Heart right ventricle (tissue), 16 donors: ENCODE measurements around the gene CEACAM1. TPM values are rescaled to one million over a fixed set of nuclear protein-coding genes. Genes with fewer than 3 reads are reported as not detected.
"Not testable (repeated sequence)": the region's sequence is repeated elsewhere in the genome, so short reads cannot be mapped to it uniquely, and the experiment has no call there.

Experiments used
- ATAC-seq, 8 donors: fragments of 200-7000 bp; cut with Tn5 transposase; one replicate each; pipeline ENCODE4 v1.9.1; 2020; ENCODE audit warnings: mild to moderate bottlenecking in 8 of 8, moderate library complexity in 8 of 8, moderate number of reproducible peaks in 1 of 8
- DNase-seq, 2 donors: peaks; one replicate each; pipeline ENCODE4 v3.0.0-alpha.2; 2020
- H3K27ac ChIP-seq, 10 donors: fragments of 200-600 bp; sonication (generic) in 2 of 10; one replicate each; pipeline versions ENCODE4 v1.5.0 to v1.8.0; 2020 to 2022; ENCODE audit warnings: mild to moderate bottlenecking in 3 of 10
- H3K27me3 ChIP-seq, 7 donors: fragments of 200-600 bp; one replicate each; pipeline ENCODE4 v1.8.0; 2021 to 2022; ENCODE audit warnings: mild to moderate bottlenecking in 2 of 7
- H3K36me3 ChIP-seq, 9 donors: fragments of 200-600 bp; sonication (generic) in 1 of 9; one replicate each; pipeline versions ENCODE4 v1.5.0 to v1.8.0; 2020 to 2022; ENCODE audit warnings: mild to moderate bottlenecking in 2 of 9
- H3K4me1 ChIP-seq, 9 donors: fragments of 200-600 bp; sonication (generic) in 1 of 9; one replicate each; pipeline versions ENCODE4 v1.5.0 to v1.8.0; 2020 to 2022; ENCODE audit warnings: mild to moderate bottlenecking in 4 of 9
- H3K4me3 ChIP-seq, 10 donors: fragments of 200-600 bp; sonication (generic) in 2 of 10; one replicate each; pipeline versions ENCODE4 v1.5.0 to v1.8.0; 2020 to 2022; ENCODE audit warnings: mild to moderate bottlenecking in 7 of 10, moderate library complexity in 2 of 10
- H3K9me3 ChIP-seq, 11 donors: fragments of 200-600 bp in 10 of 11; sonication (generic) in 2 of 11; one replicate each; pipeline versions ENCODE4 v1.5.0 to v1.8.0; 2013 to 2022; ENCODE audit warnings: mild to moderate bottlenecking in 2 of 11, control low read depth in 1 of 11, moderate library complexity in 1 of 11
- WGBS, 2 donors: extraction: QIAGEN DNeasy Blood & Tissue Kit; methylation state at CpG; one replicate each; pipeline ENCODE4 v1.1.7; 2013; ENCODE audit warnings: inconsistent platforms in 1 of 2; 5-methylcytosine and 5-hydroxymethylcytosine counted together
- intact Hi-C, 10 donors: fragments of 100-400 bp; cut with DNase I; formaldehyde crosslinking; loops; one replicate each; pipeline versions ENCODE4 v1.11.1 to v1.14.2; 2022
- polyA plus RNA-seq, 2 donors: library from polyadenylated mRNA; stranded (reverse); fragments of 200-250 nt; gene quantifications; one replicate each; pipeline ENCODE4 v1.2.3, GENCODE V29; 2013
- total RNA-seq, 10 donors: library from RNA; stranded (reverse); fragmentation: NEBNext Ultra II Directional in 3 of 10; extraction: Animal tissue kit (Norgen Biotek cat#: 25700) in 3 of 10; gene quantifications; one replicate each; pipeline versions ENCODE4 v1.2.1 to v1.2.4, GENCODE V29; 2021 to 2023
- TF ChIP-seq, protein P1 (sequence below), 9 donors: fragments of 200-600 bp; sonication (generic) in 2 of 9; IDR thresholded peaks; one replicate each; pipeline versions ENCODE4 v1.5.0 to v1.8.0; 2021 to 2022; ENCODE audit warnings: antibody characterized with exemption in 9 of 9, mild to moderate bottlenecking in 5 of 9, moderate library complexity in 1 of 9
- donor health status: Arrhythmogenic right ventricular cardiomyopathy.
- donor health status: ischemic (EF 13 %, LVEDD 7.1; RV severe dilation, severe dysfunction).
- donor health status: healthy with polysubstance abuse.
- donor health status: DM: no; HTN: yes; CAD: no.
- donor health status: DM: no; HTN: no; CAD: no.
- donor health status: ischemic (EF 25% LVEDD 6.9; RV normal size, moderate dysfunction).
- donor health status: ischemic (EF 25% LVEDD 5.7; RV mildly dilated, moderate dysfunction).
- donor health status: healthy.
- donor health status: DM: yes; HTN: yes; CAD: no.
- donor health status: Ischemic cardiomyopathy.
- donor health status: ischemic (EF 35%, LVEDD 5.7; RV mildly dilated, moderate dysfunction).
- donor health status: nonischemic (EF 11% LVEDD 7.7; RV severe dilation, severe dysfunction).
- donor health status: DM: yes; HTN: yes; CAD: no.
- donor health status: PGD.
- donor health status: ischemic (EF 29% LVEDD 5.4; RV normal size, mild dysfunction).
- donor health status: nonischemic (EF 23%, LVEDD 6.1; RV moderate dilation, normal function).

Gene CEACAM1
- total and polyA plus RNA-seq, 12 donors: 1.2 to 7.8 (median 2.4) TPM

DNA sequence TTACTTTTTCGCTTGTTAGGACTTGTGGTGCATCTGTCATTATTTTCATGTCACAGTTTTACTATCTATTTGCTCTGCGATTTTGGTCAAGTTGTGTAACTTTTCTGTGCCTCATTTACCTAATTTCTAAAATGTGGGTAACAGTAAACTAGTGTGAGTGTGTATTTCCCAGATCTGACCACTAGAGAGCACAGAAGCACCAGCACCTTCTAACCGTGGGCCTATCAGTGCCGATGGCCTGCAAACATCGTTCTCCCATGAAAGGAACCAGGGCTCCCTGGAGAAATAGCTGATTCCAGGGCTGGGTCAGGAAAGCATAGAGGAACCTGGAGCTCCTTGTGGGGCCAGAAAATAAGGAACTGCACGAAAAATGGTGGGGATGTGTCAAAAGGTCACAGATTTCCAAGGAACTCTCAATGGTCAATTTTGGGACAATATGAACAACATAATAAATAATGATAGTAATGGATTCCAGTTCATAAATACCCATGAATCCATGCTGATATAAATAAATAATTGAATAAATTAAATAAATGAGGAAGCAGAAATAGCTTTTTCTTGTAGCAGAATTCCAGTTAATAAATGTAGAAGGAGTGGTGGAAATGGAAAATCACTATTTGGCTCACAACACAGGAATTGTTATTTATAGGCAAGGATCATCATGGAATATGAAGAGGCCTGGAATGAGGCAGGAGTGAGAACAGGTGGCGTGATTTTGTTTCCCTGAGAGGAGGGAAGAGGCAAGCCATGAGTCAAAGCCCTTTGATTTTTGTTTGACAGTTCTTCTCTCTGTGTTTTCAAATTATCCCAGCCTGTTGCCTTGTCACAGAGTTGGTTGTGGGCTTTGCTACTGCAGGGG lies 35.3 kb upstream of the CEACAM1 start:
- Histone ChIP-seq H3K27me3 (peaks cover 0 to 30% (median 3%) of the 10 kb centered on the region in 7 donors), H3K27ac (no peak overlapping the region), H3K4me3 (no peak overlapping the region), H3K4me1 (peaks cover 0 to 21% (median 11%) of the 10 kb centered on the region in 9 donors), H3K9me3 (no peaks in the 10 kb centered on the region), H3K36me3 (no peaks in the 10 kb centered on the region)
- intact Hi-C loops: no loop called here
- TF ChIP-seq, protein P1, sequence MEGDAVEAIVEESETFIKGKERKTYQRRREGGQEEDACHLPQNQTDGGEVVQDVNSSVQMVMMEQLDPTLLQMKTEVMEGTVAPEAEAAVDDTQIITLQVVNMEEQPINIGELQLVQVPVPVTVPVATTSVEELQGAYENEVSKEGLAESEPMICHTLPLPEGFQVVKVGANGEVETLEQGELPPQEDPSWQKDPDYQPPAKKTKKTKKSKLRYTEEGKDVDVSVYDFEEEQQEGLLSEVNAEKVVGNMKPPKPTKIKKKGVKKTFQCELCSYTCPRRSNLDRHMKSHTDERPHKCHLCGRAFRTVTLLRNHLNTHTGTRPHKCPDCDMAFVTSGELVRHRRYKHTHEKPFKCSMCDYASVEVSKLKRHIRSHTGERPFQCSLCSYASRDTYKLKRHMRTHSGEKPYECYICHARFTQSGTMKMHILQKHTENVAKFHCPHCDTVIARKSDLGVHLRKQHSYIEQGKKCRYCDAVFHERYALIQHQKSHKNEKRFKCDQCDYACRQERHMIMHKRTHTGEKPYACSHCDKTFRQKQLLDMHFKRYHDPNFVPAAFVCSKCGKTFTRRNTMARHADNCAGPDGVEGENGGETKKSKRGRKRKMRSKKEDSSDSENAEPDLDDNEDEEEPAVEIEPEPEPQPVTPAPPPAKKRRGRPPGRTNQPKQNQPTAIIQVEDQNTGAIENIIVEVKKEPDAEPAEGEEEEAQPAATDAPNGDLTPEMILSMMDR (IDR thresholded peaks at IDR 0.05): peak; percentile 29 to 66 (median 58)
- peak in 7 of 8 donors; percentile 44 to 86 (median 76) for ATAC-seq
- DNase-seq: peak; percentile 20 to 32
- whole genome bisulfite sequencing, 2 donors: 14 to 16% methylated on average over 7 of the region's 7 CpGs

DNA sequence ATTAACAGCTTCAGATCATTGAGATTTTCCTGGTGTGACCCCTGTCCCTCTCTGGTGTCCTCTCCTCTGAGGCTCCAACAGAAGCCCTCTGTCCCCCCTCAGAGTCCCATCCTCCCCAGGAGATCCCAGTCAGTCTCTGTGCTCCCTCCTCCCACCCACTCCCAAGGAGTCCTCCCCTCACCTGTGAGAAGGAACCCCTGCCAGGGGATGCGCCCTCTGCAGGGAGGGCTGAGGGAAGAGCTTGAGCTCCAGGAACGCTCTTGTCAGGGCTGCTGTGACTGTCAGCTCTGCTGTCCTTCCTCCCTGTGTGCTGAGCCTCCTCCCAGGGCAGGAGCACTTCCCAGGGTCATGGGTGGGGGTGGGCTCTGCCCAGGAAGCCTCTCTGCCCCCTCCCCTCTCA lies 33.2 kb upstream of the CEACAM1 start:
- DNase-seq: no peak
- H3K4me3 ChIP-seq: no peak overlapping the region
- peaks cover 0 to 12% (median 11%) of the 10 kb centered on the region in 9 donors for H3K4me1 ChIP-seq
- no peak for ATAC-seq
- WGBS, 2 donors: 76 to 79% methylated on average over 2 of the region's 2 CpGs
- no peaks in the 10 kb centered on the region for H3K36me3 ChIP-seq
- TF ChIP-seq, protein P1 (IDR thresholded peaks at IDR 0.05): no peak
- intact Hi-C loops: no loop called here
- no peaks in the 10 kb centered on the region for H3K9me3 ChIP-seq
- H3K27me3 ChIP-seq: peaks cover 0 to 46% (median 3%) of the 10 kb centered on the region in 7 donors
- H3K27ac ChIP-seq: no peak overlapping the region

DNA sequence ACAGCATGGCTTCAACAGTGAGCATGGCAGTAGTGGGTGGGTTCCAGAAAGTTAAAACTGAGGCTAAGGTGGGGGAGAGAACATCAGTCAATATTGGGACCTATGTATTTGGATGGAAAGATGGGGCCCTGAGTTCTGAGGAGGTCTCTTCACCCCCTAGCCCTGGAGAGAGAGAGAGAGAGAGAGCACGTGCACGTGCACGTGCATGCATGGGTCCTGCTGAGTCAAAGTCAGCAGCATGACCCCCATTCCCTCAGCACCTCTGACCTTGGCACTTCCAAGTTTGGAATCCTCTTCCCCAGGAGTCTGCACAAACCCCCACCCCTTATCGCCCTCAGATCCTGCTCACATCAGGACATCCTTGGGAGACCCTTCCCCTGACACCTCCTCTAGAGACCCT lies 32.5 kb upstream of the CEACAM1 start:
- no peaks in the 10 kb centered on the region for H3K9me3 ChIP-seq
- no peak overlapping the region for H3K27ac ChIP-seq
- peaks cover 0 to 54% (median 3%) of the 10 kb centered on the region in 7 donors for H3K27me3 ChIP-seq
- H3K4me3 ChIP-seq: no peak overlapping the region
- H3K4me1 ChIP-seq: peaks cover 0 to 19% (median 11%) of the 10 kb centered on the region in 9 donors
- WGBS, 2 donors: 82 to 83% methylated on average over 4 of the region's 4 CpGs
- TF ChIP-seq, protein P1 (IDR thresholded peaks at IDR 0.05): no peak
- intact Hi-C loops: no loop called here
- ATAC-seq (no peak), DNase-seq (no peak)
- no peaks in the 10 kb centered on the region for H3K36me3 ChIP-seq

DNA sequence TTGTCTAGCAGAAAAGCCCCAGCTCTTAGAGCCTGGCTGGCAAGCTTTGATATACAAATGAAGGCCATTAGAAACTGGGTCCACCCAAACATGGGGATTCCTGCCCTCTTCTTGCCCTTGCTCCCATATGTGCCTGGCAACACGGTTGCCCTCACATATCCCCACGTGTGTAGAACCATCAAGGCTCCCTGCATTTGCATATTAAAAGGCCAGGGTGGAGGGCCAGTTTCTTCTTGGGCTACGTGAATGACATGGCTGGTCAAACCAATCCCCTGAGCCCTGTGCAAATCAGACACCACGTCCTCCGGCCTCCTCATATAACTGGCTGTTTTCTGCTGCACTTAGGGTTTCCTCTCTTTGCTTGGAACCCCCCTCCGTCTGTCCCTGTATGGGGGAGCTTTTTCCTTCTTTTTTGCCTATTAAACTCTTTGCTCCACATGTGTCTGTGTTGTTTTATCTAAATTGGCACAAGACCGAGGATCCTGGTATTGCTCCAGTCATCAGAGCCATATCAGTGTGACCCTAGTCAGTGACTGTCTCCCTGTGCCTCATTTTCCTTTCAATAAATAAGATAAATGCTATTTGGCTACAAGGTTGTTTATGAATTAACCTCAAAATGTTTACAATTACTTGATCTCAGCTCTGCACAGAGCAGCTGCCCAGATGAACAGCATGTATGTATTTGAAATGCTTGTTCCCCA lies 30.3 kb upstream of the CEACAM1 start:
- ATAC-seq: no peak
- no peak overlapping the region for H3K4me3 ChIP-seq
- no peak for DNase-seq
- H3K27ac ChIP-seq: no peak overlapping the region
- H3K4me1 ChIP-seq: peaks cover 0 to 35% (median 2%) of the 10 kb centered on the region in 9 donors
- WGBS, 2 donors: 50 to 61% methylated on average over 7 of the region's 7 CpGs
- H3K9me3 ChIP-seq: no peaks in the 10 kb centered on the region
- H3K27me3 ChIP-seq: peaks cover 0 to 66% (median 3%) of the 10 kb centered on the region in 7 donors
- intact Hi-C loops: no loop called here
- H3K36me3 ChIP-seq: no peaks in the 10 kb centered on the region
- TF ChIP-seq, protein P1 (IDR thresholded peaks at IDR 0.05): no peak

DNA sequence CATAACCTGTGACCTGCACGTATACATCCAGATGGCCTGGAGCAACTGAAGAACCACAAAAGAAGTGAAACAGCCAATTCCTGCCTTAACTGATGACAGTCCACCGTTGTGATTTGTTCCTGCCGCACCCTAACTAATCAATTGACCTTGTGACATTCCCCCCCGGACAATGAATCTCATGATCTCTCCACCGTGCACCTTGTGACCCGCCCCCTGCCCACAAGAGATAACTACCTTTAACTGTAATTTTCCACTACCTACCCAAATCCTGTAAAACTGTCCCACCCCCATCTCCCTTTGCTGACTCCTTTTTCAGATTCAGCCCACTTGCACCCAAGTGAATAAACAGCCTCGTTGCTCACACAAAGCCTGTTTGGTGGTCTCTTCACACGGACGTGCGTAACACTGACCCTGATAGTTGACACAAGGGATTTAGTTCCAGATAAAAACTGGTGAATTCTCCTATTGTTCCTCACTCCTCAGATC lies 29.1 kb upstream of the CEACAM1 start:
- H3K27ac ChIP-seq, H3K9me3 ChIP-seq, H3K36me3 ChIP-seq, intact Hi-C loops, ATAC-seq, DNase-seq, H3K4me3 ChIP-seq: not testable (repeated sequence)
- Histone ChIP-seq H3K27me3 (peaks cover 0 to 68% (median 3%) of the 10 kb centered on the region in 7 donors), H3K4me1 (peaks cover 0 to 40% (median 0%) of the 10 kb centered on the region in 9 donors)
- 73 to 80% methylated on average over 10 of the region's 10 CpGs for WGBS, 2 donors
